ENCODE results near the gene BSPRY.

DNA sequence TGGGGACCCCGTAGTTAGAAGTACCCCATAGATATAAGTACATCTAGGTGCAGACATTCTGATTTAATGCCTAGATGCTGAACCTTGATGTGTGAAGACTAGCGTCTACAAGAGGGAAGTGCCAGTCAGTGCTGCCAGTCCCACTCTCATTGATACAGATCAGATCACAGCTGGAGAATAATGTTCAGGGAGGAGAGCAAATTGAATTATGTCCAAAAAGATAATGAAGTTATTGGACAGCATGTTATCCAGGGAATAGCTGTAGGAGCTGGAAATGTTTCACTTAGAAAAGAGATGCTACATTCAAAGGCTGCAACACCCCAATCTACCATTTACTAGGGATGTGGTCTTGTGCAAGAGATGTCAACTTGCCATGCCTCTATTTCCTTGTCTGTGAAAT is 30.3 kb upstream of the BSPRY start:
- TF ChIP-seq POLR2AphosphoS5 (IDR thresholded peaks at IDR 0.05; ENCODE audit: low read depth, low read length) (no peak), FOXP2 (optimal IDR thresholded peaks at IDR 0.05; ENCODE audit: borderline replicate concordance, extremely low read depth, extremely low read length, insufficient read depth) (no peak), SIN3A (IDR thresholded peaks at IDR 0.05; ENCODE audit: borderline replicate concordance, insufficient read depth, low read length) (no peak)

Data from PFSK-1 (cell line).